IMR-90 (cell line): ENCODE measurements around the gene FAM120A. TPM values are rescaled to one million over a fixed set of nuclear protein-coding genes. Genes with fewer than 3 reads are reported as not detected.

Experiments
- ATAC-seq: fragments of 200-7000 bp; cut with Tn5 transposase; 2 replicates; pipeline ENCODE4 v1.9.1; 2020; ENCODE audit warnings: low read depth, mild to moderate bottlenecking, moderate library complexity
- BruUV-seq: library from RNA; stranded (reverse); fragments of 400-500 nt; replicated peaks from 2 replicates; lab custom pipeline; 2021; lab: Mats Ljungman, UMichigan
- CTCF ChIA-PET: fragments of 300-600 bp; formaldehyde crosslinking; extraction: SDS; loops from one replicate; lab custom pipeline; 2021; ENCODE audit warnings: antibody characterized with exemption; lab: Yijun Ruan, JAX
- POLR2A ChIA-PET: fragments of 300-600 bp; sonication (Branson Sonifier 250); formaldehyde crosslinking; loops from one replicate; lab custom pipeline; 2022; ENCODE audit warnings: antibody characterized with exemption; ENCODE audit not compliant: unreplicated experiment; lab: Charles Lee
- DNase-seq: peaks from one replicate; pipeline ENCODE4 v3.0.0; 2013
- H2AFZ ChIP-seq: replicated peaks from 2 replicates; pipeline ENCODE3; 2013; ENCODE audit warnings: low read length, mild to moderate bottlenecking; ENCODE audit not compliant: poor library complexity
- H2AK5ac ChIP-seq: 2 replicates; pipeline ENCODE4 v1.6.1; 2013; ENCODE audit warnings: low read depth, low read length, inconsistent platforms
- H2AK9ac ChIP-seq: replicated peaks from 2 replicates; pipeline ENCODE3; 2013; ENCODE audit warnings: mild to moderate bottlenecking, low read depth, low read length, moderate library complexity; ENCODE audit not compliant: poor library complexity
- H2BK120ac ChIP-seq: 2 replicates; pipeline ENCODE4 v1.6.1; 2013; ENCODE audit warnings: low read depth, low read length, inconsistent platforms
- H2BK15ac ChIP-seq: 3 replicates; pipeline ENCODE4 v1.6.1; 2013; ENCODE audit warnings: low read depth, low read length, inconsistent platforms
- H2BK20ac ChIP-seq: 2 replicates; pipeline ENCODE4 v1.6.1; 2013; ENCODE audit warnings: low read depth, mild to moderate bottlenecking, inconsistent platforms, low read length, moderate library complexity
- H2BK5ac ChIP-seq: 2 replicates; pipeline ENCODE4 v1.6.1; 2013; ENCODE audit warnings: mild to moderate bottlenecking, low read depth, low read length, inconsistent platforms; ENCODE audit not compliant: poor library complexity, severe bottlenecking
- H3K14ac ChIP-seq: replicated peaks from 2 replicates; pipeline ENCODE4 v1.6.1; 2013; ENCODE audit warnings: low read depth, low read length, inconsistent platforms
- H3K18ac ChIP-seq: 2 replicates; pipeline ENCODE4 v1.6.1; 2013; ENCODE audit warnings: low read depth, low read length, control low read depth
- H3K23ac ChIP-seq: 2 replicates; pipeline ENCODE4 v1.6.1; 2013; ENCODE audit warnings: low read depth, low read length, inconsistent platforms
- H3K27ac ChIP-seq: 2 replicates; pipeline ENCODE4 v1.5.1; 2013; ENCODE audit warnings: mild to moderate bottlenecking, control low read depth, low read length; ENCODE audit not compliant: insufficient read depth
- H3K27me3 ChIP-seq: 2 replicates; pipeline ENCODE4 v1.6.1; 2013; ENCODE audit warnings: low read length; ENCODE audit not compliant: control insufficient read depth, insufficient read depth
- H3K36me3 ChIP-seq: 2 replicates; pipeline ENCODE4 v1.6.1; 2013; ENCODE audit warnings: low read length, mixed read lengths; ENCODE audit not compliant: control insufficient read depth, insufficient read depth
- H3K4ac ChIP-seq: 2 replicates; pipeline ENCODE4 v1.6.1; 2013; ENCODE audit warnings: low read depth, low read length, inconsistent platforms
- H3K4me1 ChIP-seq: 2 replicates; pipeline ENCODE4 v1.6.1; 2013; ENCODE audit warnings: low read length, mixed read lengths; ENCODE audit not compliant: control insufficient read depth, insufficient read depth
- H3K4me2 ChIP-seq: 2 replicates; pipeline ENCODE4 v1.6.1; 2013; ENCODE audit warnings: low read depth, mild to moderate bottlenecking, control low read depth, low read length, moderate library complexity
- H3K4me3 ChIP-seq: 2 replicates; pipeline ENCODE4 v1.5.1; 2013; ENCODE audit warnings: low read depth, mild to moderate bottlenecking, control low read depth, low read length, moderate library complexity; ENCODE audit not compliant: insufficient read depth
- H3K56ac ChIP-seq: 2 replicates; pipeline ENCODE4 v1.6.1; 2013; ENCODE audit warnings: low read length, inconsistent platforms; ENCODE audit not compliant: insufficient read depth; ENCODE audit errors: extremely low read depth
- H3K79me1 ChIP-seq, 2 experiments: 2 replicates each; pipeline ENCODE4 v1.6.1; 2013; ENCODE audit warnings: low read length in 2 of 2, inconsistent platforms in 1 of 2, low read depth in 1 of 2
- H3K9ac ChIP-seq: 2 replicates; pipeline ENCODE4 v1.6.1; 2013; ENCODE audit warnings: low read depth, low read length, control low read depth
- H3K9me1 ChIP-seq: 2 replicates; pipeline ENCODE4 v1.6.1; 2013; ENCODE audit warnings: low read length, inconsistent platforms; ENCODE audit not compliant: insufficient read depth
- H3K9me3 ChIP-seq: 2 replicates; pipeline ENCODE4 v1.6.1; 2013; ENCODE audit warnings: low read length; ENCODE audit not compliant: control insufficient read depth, insufficient read depth
- H4K20me1 ChIP-seq: 2 replicates; pipeline ENCODE4 v1.6.1; 2013; ENCODE audit warnings: low read length, inconsistent platforms; ENCODE audit not compliant: insufficient read depth
- H4K5ac ChIP-seq: 2 replicates; pipeline ENCODE4 v1.6.1; 2013; ENCODE audit warnings: mild to moderate bottlenecking, low read depth, low read length, control low read depth
- H4K8ac ChIP-seq, 2 experiments: 2 replicates each; pipeline ENCODE4 v1.6.1; 2013; ENCODE audit warnings: low read depth in 2 of 2, low read length in 2 of 2, control low read depth in 1 of 2, inconsistent platforms in 1 of 2
- H4K91ac ChIP-seq: 2 replicates; pipeline ENCODE4 v1.6.1; 2013; ENCODE audit warnings: low read depth, low read length, inconsistent platforms; ENCODE audit not compliant: insufficient read depth
- BHLHE40 ChIP-seq: fragments of 150-350 bp; IDR thresholded peaks from 2 replicates; pipeline ENCODE4 v1.6.1; 2016; ENCODE audit warnings: mild to moderate bottlenecking, low read depth, low read length
- CEBPB ChIP-seq: IDR thresholded peaks from 2 replicates; pipeline ENCODE4 v1.6.1; 2012; ENCODE audit warnings: low read depth, low read length, improper control_type of control experiment
- CTCF ChIP-seq: conservative IDR thresholded peaks from 2 replicates; pipeline ENCODE4 v1.5.1; 2012; ENCODE audit warnings: mild to moderate bottlenecking, low read depth, low read length, improper control_type of control experiment
- FOS ChIP-seq: fragments of 150-350 bp; IDR thresholded peaks from 2 replicates; pipeline ENCODE4 v1.6.1; 2016; ENCODE audit warnings: low read depth, low read length
- MAFK ChIP-seq: IDR thresholded peaks from 2 replicates; pipeline ENCODE4 v1.6.1; 2012; ENCODE audit warnings: low read depth, low read length, improper control_type of control experiment
- MAZ ChIP-seq: IDR thresholded peaks from 2 replicates; pipeline ENCODE4 v1.6.1; 2012; ENCODE audit warnings: low read depth, mild to moderate bottlenecking, low read length, improper control_type of control experiment, moderate library complexity, borderline replicate concordance
- MXI1 ChIP-seq: IDR thresholded peaks from 2 replicates; pipeline ENCODE4 v1.6.1; 2012; ENCODE audit warnings: low read depth, mild to moderate bottlenecking, low read length, moderate library complexity, borderline replicate concordance
- NFE2L2 ChIP-seq: fragments of 150-350 bp; IDR thresholded peaks from 2 replicates; pipeline ENCODE4 v1.6.1; 2016; ENCODE audit warnings: low read depth, mild to moderate bottlenecking, low read length
- POLR2A ChIP-seq: IDR thresholded peaks from 2 replicates; pipeline ENCODE4 v1.6.1; 2012; ENCODE audit warnings: mild to moderate bottlenecking, low read depth, low read length
- RAD21 ChIP-seq: IDR thresholded peaks from 2 replicates; pipeline ENCODE4 v1.6.1; 2012; ENCODE audit warnings: low read length, improper control_type of control experiment
- RFX5 ChIP-seq: IDR thresholded peaks from 2 replicates; pipeline ENCODE4 v1.8.0; 2012; ENCODE audit warnings: low read depth, mild to moderate bottlenecking, low read length, moderate library complexity
- SMC3 ChIP-seq: fragments of 150-350 bp; IDR thresholded peaks from 2 replicates; pipeline ENCODE4 v1.6.1; 2016; ENCODE audit warnings: low read depth, mild to moderate bottlenecking, antibody characterized with exemption, low read length, moderate library complexity
- USF2 ChIP-seq: fragments of 150-350 bp; IDR thresholded peaks from 2 replicates; pipeline ENCODE4 v1.6.1; 2017; ENCODE audit warnings: mild to moderate bottlenecking, antibody characterized with exemption, low read length, low read depth
- WGBS, 2 experiments: methylation state at CpG; one replicate each; pipeline versions ENCODE4 v1.1.5 to v1.1.7; 2013; ENCODE audit warnings: missing lambda C conversion rate in 2 of 2; ENCODE audit not compliant: insufficient read length in 1 of 2; ENCODE audit errors: extremely low coverage in 2 of 2; 5-methylcytosine and 5-hydroxymethylcytosine counted together
- dilution Hi-C: fragments of 300-500 bp; cut with HindIII; formaldehyde crosslinking; loops from one replicate; pipeline ENCODE4 v1.14.3; 2018; ENCODE audit warnings: low sequenced_read_pairs; ENCODE audit not compliant: unreplicated experiment
- in situ Hi-C: fragments of 300-500 bp; cut with MboI; formaldehyde crosslinking; loops from 3 replicates; pipeline ENCODE4 v1.14.3; 2019; ENCODE audit warnings: low sequenced_read_pairs, inconsistent platforms, mixed read lengths
- intact Hi-C: fragments of 100-400 bp; cut with micrococcal nuclease; formaldehyde crosslinking; loops from 2 replicates; pipeline ENCODE4 v1.10.0; 2022
- polyA plus RNA-seq, 3 experiments: library from polyadenylated mRNA; depleted of rRNA; stranded (reverse); fragments of >200 nt; gene quantifications; 2 replicates each; pipeline ENCODE4 v1.2.3, GENCODE V29; 2012; ENCODE audit warnings: low replicate concordance in 1 of 3
- total RNA-seq: library from RNA; depleted of rRNA; stranded (reverse); fragments of >200 nt; gene quantifications from 2 replicates; pipeline ENCODE4 v1.2.3, GENCODE V29; 2012

FAM120A gene
- total and polyA plus RNA-seq, 2 of the 4 experiments (the other 2 are of a cell fraction), result 61.6 to 75.1 TPM

GRCh38 chr9:93496285-93496684, 44.8 kb downstream of the FAM120A start:
- no peak overlapping the region for H2BK5ac ChIP-seq
- in situ Hi-C loops, result no loop called here
- ATAC-seq (0 out of 2 replicates have a peak, but pooled peaks have one; percentile 51), DNase-seq (no peak)
- no peaks in the 10 kb centered on the region for H3K9me3 ChIP-seq
- ChIA-PET CTCF (no interaction called here), POLR2A (no interaction called here)
- no peak overlapping the region for H2BK20ac ChIP-seq
- peaks cover 46 to 75% of the 10 kb centered on the region in 2 experiments for H3K79me1 ChIP-seq
- H3K27ac ChIP-seq, result no peak overlapping the region
- H2AFZ ChIP-seq, result no peak overlapping the region
- H3K36me3 ChIP-seq, result peaks cover 39% of the 10 kb centered on the region
- H3K14ac ChIP-seq, result no peak overlapping the region
- TF ChIP-seq FOS, result no peak
- no peak for TF ChIP-seq MAFK
- TF ChIP-seq MXI1, result no peak
- TF ChIP-seq SMC3, result no peak
- no peak for TF ChIP-seq CTCF
- no peak for TF ChIP-seq POLR2A
- TF ChIP-seq MAZ, result no peak
- no peak for TF ChIP-seq NFE2L2
- no peak for TF ChIP-seq RFX5
- TF ChIP-seq USF2, result no peak
- TF ChIP-seq BHLHE40, result no peak
- TF ChIP-seq CEBPB, result no peak
- no peak for TF ChIP-seq RAD21
- H2AK5ac ChIP-seq, result no peak overlapping the region
- no peak overlapping the region for H3K4ac ChIP-seq
- H3K27me3 ChIP-seq, result no peaks in the 10 kb centered on the region
- H3K9me1 ChIP-seq, result peaks cover 8% of the 10 kb centered on the region; the same call in 1 of the 2 replicates
- H3K18ac ChIP-seq, result no peak overlapping the region
- intact Hi-C loops, result no loop called here
- H2BK15ac ChIP-seq, result no peak overlapping the region
- no peak overlapping the region for H3K56ac ChIP-seq
- no peak overlapping the region for H3K4me3 ChIP-seq
- H3K23ac ChIP-seq, result no peak overlapping the region
- dilution Hi-C loops, result no loop called here
- peaks cover 9% of the 10 kb centered on the region for H4K20me1 ChIP-seq
- H4K5ac ChIP-seq, result no peak overlapping the region
- H4K91ac ChIP-seq, result no peak overlapping the region
- BruUV-seq, result no TSS peak
- no peak overlapping the region for H3K4me2 ChIP-seq
- no peak overlapping the region for H2AK9ac ChIP-seq
- H4K8ac ChIP-seq, result no peak overlapping the region
- peaks cover 4% of the 10 kb centered on the region for H3K4me1 ChIP-seq
- WGBS, 2 experiments, result 100% methylated on average over 1 of the region's 3 CpGs; no CpG with 5 or more reads in 1 of the 2 experiments
- no peak overlapping the region for H3K9ac ChIP-seq
- no peak overlapping the region for H2BK120ac ChIP-seq
